HL-60 (cell line): ENCODE data around the gene CENPC.
A peak's percentile ranks its signal among the peaks of the same experiment; 100 is the strongest.

Experiments used
- DNase-seq, 2 experiments: peaks; one replicate each; pipeline ENCODE4 v3.0.0-alpha.2; 2010 to 2020; ENCODE audit warnings: low read depth in 1 of 2, low spot score in 1 of 2
- H3K27ac ChIP-seq: fragments of 250-450 bp; sonication (Bioruptor Pico); replicated peaks from 2 replicates; pipeline ENCODE4 v1.5.1; 2020; ENCODE audit warnings: mild to moderate bottlenecking, moderate library complexity
- H3K27me3 ChIP-seq: fragments of 250-450 bp; sonication (Bioruptor Pico); 2 replicates; pipeline ENCODE4 v1.5.1; 2021; ENCODE audit warnings: mild to moderate bottlenecking, moderate library complexity; ENCODE audit not compliant: insufficient read depth, poor library complexity, severe bottlenecking
- H3K4me3 ChIP-seq: replicated peaks from 2 replicates; pipeline ENCODE4 v1.5.1; 2011; ENCODE audit warnings: mild to moderate bottlenecking, control low read depth, low read length; ENCODE audit not compliant: insufficient read depth
- CTCF ChIP-seq: IDR thresholded peaks from one replicate; pipeline ENCODE4 v1.5.1; 2011; ENCODE audit warnings: low read length, control low read depth, inconsistent platforms; ENCODE audit not compliant: insufficient read depth
- GABPA ChIP-seq: IDR thresholded peaks from 2 replicates; pipeline ENCODE4 v1.6.1; 2012; ENCODE audit warnings: low read depth
- POLR2AphosphoS5 ChIP-seq: IDR thresholded peaks from 2 replicates; pipeline ENCODE4 v1.6.1; 2012; ENCODE audit warnings: low read depth
- REST ChIP-seq: IDR thresholded peaks from 2 replicates; pipeline ENCODE4 v1.6.1; 2012; ENCODE audit warnings: low read depth; ENCODE audit not compliant: insufficient replicate concordance
- SPI1 ChIP-seq: IDR thresholded peaks from 2 replicates; pipeline ENCODE4 v1.6.1; 2012; ENCODE audit warnings: low read depth, mild to moderate bottlenecking, borderline replicate concordance

Gene CENPC

GRCh38 chr4:67483868-67484602, 61.3 kb downstream of the CENPC start:
- TF ChIP-seq POLR2AphosphoS5 = no peak
- TF ChIP-seq SPI1 = no peak
- no peak for TF ChIP-seq GABPA
- TF ChIP-seq REST = no peak
- no peak for TF ChIP-seq CTCF

DNA sequence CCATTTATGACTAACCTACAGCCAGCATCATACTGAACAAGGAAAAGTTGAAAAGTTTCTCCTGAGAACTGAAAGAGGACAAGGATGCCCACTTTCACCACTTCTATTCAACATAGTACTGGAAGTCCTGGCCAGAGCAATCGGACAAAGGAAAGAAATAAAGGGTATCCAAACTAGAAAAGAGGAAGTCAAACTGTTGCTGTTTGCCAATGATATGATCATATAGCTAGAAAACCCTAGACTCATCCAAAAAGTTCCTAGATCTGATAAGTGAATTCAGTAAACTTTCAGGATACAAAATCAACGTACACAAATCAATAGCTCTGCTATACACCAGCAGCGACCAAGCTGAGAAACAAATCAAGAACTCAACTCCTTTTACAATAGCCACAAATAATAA, 64.5 kb downstream of the CENPC start:
- TF ChIP-seq SPI1 (peak; percentile 68), POLR2AphosphoS5 (no peak)
- no peak for DNase-seq
- H3K27ac ChIP-seq = no peak overlapping the region
- no peaks in the 10 kb centered on the region for H3K27me3 ChIP-seq
- no peak overlapping the region for H3K4me3 ChIP-seq

More at GRCh38 chr4:67483868-67484602, 61.3 kb downstream of the CENPC start:
- Histone ChIP-seq H3K27ac (no peak overlapping the region), H3K4me3 (no peak overlapping the region), H3K27me3 (no peaks in the 10 kb centered on the region)
- DNase-seq = no peak

DNA sequence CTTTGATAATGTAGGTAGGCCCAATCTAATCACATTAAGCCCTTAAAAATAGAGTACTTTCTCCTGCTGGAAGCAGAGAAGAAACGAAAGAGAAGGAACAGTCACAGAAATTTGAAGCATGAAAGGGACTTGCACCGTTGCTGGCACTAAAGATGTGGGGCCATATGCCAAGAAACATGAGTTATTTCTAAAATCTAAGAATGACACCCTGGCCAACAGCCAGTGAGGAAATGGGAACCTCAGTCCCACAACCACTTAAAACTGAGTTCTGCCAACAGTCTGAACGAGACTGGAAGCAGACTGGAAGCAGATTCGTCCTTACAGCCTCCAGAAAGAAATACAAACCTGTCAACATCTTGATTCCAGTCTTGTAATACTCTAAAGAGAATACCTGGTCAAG, 70.1 kb downstream of the CENPC start:
- TF ChIP-seq REST (no peak), SPI1 (no peak), GABPA (no peak), POLR2AphosphoS5 (no peak), CTCF (no peak)

GRCh38 chr4:67470871-67471270, 74.4 kb downstream of the CENPC start:
- Histone ChIP-seq H3K27ac (no peak overlapping the region), H3K4me3 (no peak overlapping the region), H3K27me3 (no peaks in the 10 kb centered on the region)
- TF ChIP-seq GABPA (no peak), POLR2AphosphoS5 (no peak), REST (no peak), CTCF (no peak), SPI1 (no peak)
- DNase-seq = no peak

More for the DNA sequence above, 70.1 kb downstream of the CENPC start:
- Histone ChIP-seq H3K27ac (no peak overlapping the region), H3K27me3 (no peaks in the 10 kb centered on the region), H3K4me3 (no peak overlapping the region)
- no peak for DNase-seq
